SK-N-MC (cell line): ENCODE data around the gene CLASP1.
"Not testable (repeated sequence)": the region's sequence is repeated elsewhere in the genome, so short reads cannot be mapped to it uniquely, and the experiment has no call there.

ENCODE experiments used
- DNase-seq: peaks from one replicate; pipeline ENCODE4 v3.0.0-alpha.2; 2011; ENCODE audit warnings: low read depth, low spot score
- H3K27ac ChIP-seq: fragments of 200-600 bp; sonication (generic); 2 replicates; pipeline ENCODE4 v1.5.1; 2016; ENCODE audit warnings: mixed run types
- H3K36me3 ChIP-seq: fragments of 200-600 bp; sonication (generic); 2 replicates; pipeline ENCODE4 v1.6.1; 2017; ENCODE audit warnings: antibody characterized with exemption, low read length, mixed read lengths; ENCODE audit not compliant: insufficient read depth
- H3K4me3 ChIP-seq: fragments of 200-600 bp; sonication (generic); 2 replicates; pipeline ENCODE4 v1.5.1; 2016
- H3K9ac ChIP-seq: fragments of 200-600 bp; sonication (generic); 2 replicates; pipeline ENCODE4 v1.8.0; 2017; ENCODE audit warnings: mixed run types, mixed read lengths; ENCODE audit not compliant: insufficient read length
- H3K9me3 ChIP-seq: fragments of 200-600 bp; sonication (generic); 2 replicates; pipeline ENCODE4 v1.6.1; 2017; ENCODE audit warnings: low read depth, mild to moderate bottlenecking, antibody characterized with exemption, low read length, moderate library complexity, mixed read lengths
- EZH2 ChIP-seq: fragments of 200-600 bp; sonication (generic); IDR thresholded peaks from one replicate; pipeline ENCODE4 v1.6.1; 2017; ENCODE audit warnings: antibody characterized with exemption
- FOXP2 ChIP-seq: optimal IDR thresholded peaks from 2 replicates; pipeline ENCODE3; 2011; ENCODE audit warnings: mild to moderate bottlenecking, moderate library complexity; ENCODE audit not compliant: insufficient read depth; ENCODE audit errors: extremely low read length, control extremely low read depth
- POLR2AphosphoS5 ChIP-seq: IDR thresholded peaks from 2 replicates; pipeline ENCODE4 v1.6.1; 2012; ENCODE audit warnings: mild to moderate bottlenecking, low read depth, low read length, borderline replicate concordance

CLASP1 gene

GRCh38 chr2:121689356-121689755 is 40.1 kb upstream of the CLASP1 start:
- Histone ChIP-seq H3K9ac (no peak overlapping the region), H3K4me3 (no peak overlapping the region), H3K9me3 (no peaks in the 10 kb centered on the region), H3K36me3 (no peaks in the 10 kb centered on the region), H3K27ac (no peak overlapping the region)
- no peak for TF ChIP-seq EZH2
- peak; percentile 53 for TF ChIP-seq FOXP2
- DNase-seq: peak; percentile 30

DNA sequence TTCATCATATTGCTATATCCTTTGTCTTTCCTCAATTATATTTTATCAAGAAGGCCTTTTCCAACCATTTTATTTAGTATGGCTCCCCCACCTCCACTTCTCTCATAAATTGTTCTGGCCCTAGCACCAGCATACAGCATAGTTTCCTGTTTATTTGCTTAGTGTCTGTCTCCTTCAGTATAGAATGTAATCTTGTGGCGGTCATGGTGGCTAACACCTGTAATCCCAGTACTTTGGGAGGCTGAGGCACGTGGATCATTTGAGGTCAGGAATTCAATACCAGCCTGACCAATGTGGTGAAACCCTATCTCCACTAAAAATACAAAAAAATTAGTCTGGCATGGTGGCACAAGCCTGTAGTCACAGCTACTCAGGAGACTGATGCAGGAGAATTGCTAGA is 39.6 kb upstream of the CLASP1 start:
- no peaks in the 10 kb centered on the region for H3K36me3 ChIP-seq
- H3K27ac ChIP-seq: no peak overlapping the region
- no peaks in the 10 kb centered on the region for H3K9me3 ChIP-seq
- DNase-seq: no peak
- no peak overlapping the region for H3K9ac ChIP-seq
- no peak for TF ChIP-seq POLR2AphosphoS5
- no peak for TF ChIP-seq FOXP2
- no peak for TF ChIP-seq EZH2
- H3K4me3 ChIP-seq: no peak overlapping the region

GRCh38 chr2:121686902-121687301 is 37.6 kb upstream of the CLASP1 start:
- TF ChIP-seq POLR2AphosphoS5 (no peak), FOXP2 (no peak), EZH2 (no peak)
- DNase-seq: no peak
- Histone ChIP-seq H3K4me3 (no peak overlapping the region), H3K9ac (no peak overlapping the region), H3K36me3 (no peaks in the 10 kb centered on the region), H3K9me3 (0 out of 2 replicates have a peak, but pooled peaks cover 3% of the 10 kb centered on the region), H3K27ac (no peak overlapping the region)

- Histone ChIP-seq H3K27ac (no peak overlapping the region), H3K9ac (no peak overlapping the region), H3K4me3 (no peak overlapping the region), H3K9me3 (0 out of 2 replicates have a peak, but pooled peaks cover 3% of the 10 kb centered on the region), H3K36me3 (no peaks in the 10 kb centered on the region)
- no peak for DNase-seq
- TF ChIP-seq FOXP2: no peak
- TF ChIP-seq POLR2AphosphoS5: no peak
- TF ChIP-seq EZH2: no peak
These were observed 37.0 kb upstream of the CLASP1 start for GRCh38 chr2:121686218-121686617.

GRCh38 chr2:121682396-121683298 is 33.4 kb upstream of the CLASP1 start:
- H3K9me3 ChIP-seq: 0 out of 2 replicates have a peak, but pooled peaks cover 3% of the 10 kb centered on the region
- no peak overlapping the region for H3K4me3 ChIP-seq
- TF ChIP-seq EZH2 (no peak), POLR2AphosphoS5 (no peak), FOXP2 (no peak)
- no peaks in the 10 kb centered on the region for H3K36me3 ChIP-seq
- no peak overlapping the region for H3K9ac ChIP-seq
- no peak overlapping the region for H3K27ac ChIP-seq
- no peak for DNase-seq

GRCh38 chr2:121677855-121678254 is 28.6 kb upstream of the CLASP1 start:
- TF ChIP-seq FOXP2 (no peak), POLR2AphosphoS5 (no peak), EZH2 (no peak)

GRCh38 chr2:121671621-121672020 is 22.4 kb upstream of the CLASP1 start:
- not testable (repeated sequence) for DNase-seq, H3K4me3 ChIP-seq, H3K36me3 ChIP-seq, H3K27ac ChIP-seq, H3K9ac ChIP-seq, H3K9me3 ChIP-seq

More at GRCh38 chr2:121677855-121678254, 28.6 kb upstream of the CLASP1 start:
- Histone ChIP-seq H3K9ac (no peak overlapping the region), H3K9me3 (0 out of 2 replicates have a peak, but pooled peaks cover 6% of the 10 kb centered on the region), H3K4me3 (no peak overlapping the region), H3K27ac (no peak overlapping the region), H3K36me3 (no peaks in the 10 kb centered on the region)
- DNase-seq: no peak

DNA sequence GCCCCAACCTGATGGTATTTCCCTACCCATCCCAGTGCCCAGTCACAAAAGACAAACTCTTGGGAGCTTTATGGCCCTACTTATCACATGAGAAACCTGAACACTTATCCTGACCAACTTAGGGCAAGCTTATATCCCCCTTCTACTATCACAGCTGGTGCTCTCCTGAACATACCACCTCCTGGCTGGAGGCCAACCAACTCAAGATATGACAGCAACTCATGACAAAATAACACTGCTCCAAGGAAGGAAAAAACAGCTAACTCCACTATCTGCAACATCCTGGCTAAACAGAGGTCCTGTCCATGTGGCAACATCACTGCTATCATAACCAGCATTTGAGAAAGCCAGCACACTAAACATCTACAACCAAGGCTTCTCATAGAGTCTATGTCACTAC is 20.9 kb upstream of the CLASP1 start:
- Histone ChIP-seq H3K4me3 (no peak overlapping the region), H3K9me3 (no peaks in the 10 kb centered on the region), H3K9ac (no peak overlapping the region), H3K36me3 (no peaks in the 10 kb centered on the region), H3K27ac (no peak overlapping the region)
- TF ChIP-seq EZH2: no peak
- no peak for TF ChIP-seq FOXP2
- TF ChIP-seq POLR2AphosphoS5: no peak
- no peak for DNase-seq

DNA sequence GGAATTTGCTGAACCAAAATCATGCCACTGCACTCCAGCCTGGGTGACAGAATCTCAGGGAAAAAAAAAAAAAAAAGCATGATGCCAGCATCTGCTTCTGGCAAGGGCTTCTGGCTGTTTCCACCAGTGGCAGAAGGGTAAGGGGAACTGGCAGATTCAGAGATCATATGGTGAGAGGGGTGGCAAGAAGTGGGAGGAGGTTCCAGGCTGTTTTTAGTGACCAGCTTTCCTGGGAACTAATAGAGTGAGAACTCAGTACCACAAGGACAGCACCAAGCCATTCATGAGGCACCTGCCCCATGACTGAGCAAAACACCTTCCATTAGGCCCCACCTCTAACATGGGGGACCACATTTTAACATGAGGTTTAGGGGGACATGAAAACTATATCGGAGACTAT is 18.4 kb upstream of the CLASP1 start:
- no peaks in the 10 kb centered on the region for H3K36me3 ChIP-seq
- no peak for DNase-seq
- H3K9me3 ChIP-seq: no peaks in the 10 kb centered on the region
- TF ChIP-seq POLR2AphosphoS5 (no peak), EZH2 (no peak)
- no peak overlapping the region for H3K9ac ChIP-seq
- H3K4me3 ChIP-seq: no peak overlapping the region
- no peak overlapping the region for H3K27ac ChIP-seq
